ENCODE measurements around the gene SLC9A8. TPM values are rescaled to one million over a fixed set of nuclear protein-coding genes. Genes with fewer than 3 reads are reported as not detected.

Gene SLC9A8
- total RNA-seq, 1 donor from 2014 or later, result 3.1 TPM

GRCh38 chr20:49786668-49787370, 25.8 kb upstream of the SLC9A8 start:
- Histone ChIP-seq H3K4me1 (ENCODE audit: control insufficient read depth in 3 of 3, insufficient read depth in 3 of 3, low read length in 3 of 3) (no peaks in the 10 kb centered on the region), H3K36me3 (ENCODE audit: control insufficient read depth in 3 of 3, insufficient read depth in 3 of 3, low read length in 3 of 3) (no peaks in the 10 kb centered on the region), H3K9me3 (ENCODE audit: control insufficient read depth in 3 of 3, low read length in 3 of 3) (no peaks in the 10 kb centered on the region), H3K9ac (ENCODE audit: low read depth in 1 of 3, low read length in 3 of 3) (no peak overlapping the region), H3K4me3 (ENCODE audit: low read length in 3 of 3) (no peak overlapping the region), H3K27ac (ENCODE audit: low read depth, low read length) (no peak overlapping the region), H3K27me3 (ENCODE audit: control insufficient read depth in 3 of 3, insufficient read depth in 3 of 3, low read length in 3 of 3) (no peaks in the 10 kb centered on the region)

GRCh38 chr20:49787371-49788357, 25.0 kb upstream of the SLC9A8 start:
- Histone ChIP-seq H3K4me1 (ENCODE audit: control insufficient read depth in 3 of 3, insufficient read depth in 3 of 3, low read length in 3 of 3) (no peaks in the 10 kb centered on the region), H3K9me3 (ENCODE audit: control insufficient read depth in 3 of 3, low read length in 3 of 3) (no peaks in the 10 kb centered on the region), H3K36me3 (ENCODE audit: control insufficient read depth in 3 of 3, insufficient read depth in 3 of 3, low read length in 3 of 3) (no peaks in the 10 kb centered on the region), H3K27ac (ENCODE audit: low read depth, low read length) (no peak overlapping the region), H3K4me3 (ENCODE audit: low read length in 3 of 3) (no peak overlapping the region), H3K9ac (ENCODE audit: low read depth in 1 of 3, low read length in 3 of 3) (no peak overlapping the region), H3K27me3 (ENCODE audit: control insufficient read depth in 3 of 3, insufficient read depth in 3 of 3, low read length in 3 of 3) (no peaks in the 10 kb centered on the region)

GRCh38 chr20:49790077-49790798, 22.4 kb upstream of the SLC9A8 start:
- H3K27me3 ChIP-seq (ENCODE audit: control insufficient read depth in 3 of 3, insufficient read depth in 3 of 3, low read length in 3 of 3), result no peaks in the 10 kb centered on the region
- no peaks in the 10 kb centered on the region for H3K9me3 ChIP-seq (ENCODE audit: control insufficient read depth in 3 of 3, low read length in 3 of 3)
- no peak overlapping the region for H3K9ac ChIP-seq (ENCODE audit: low read depth in 1 of 3, low read length in 3 of 3)
- H3K4me1 ChIP-seq (ENCODE audit: control insufficient read depth in 3 of 3, insufficient read depth in 3 of 3, low read length in 3 of 3), result no peaks in the 10 kb centered on the region
- H3K36me3 ChIP-seq (ENCODE audit: control insufficient read depth in 3 of 3, insufficient read depth in 3 of 3, low read length in 3 of 3), result no peaks in the 10 kb centered on the region
- no peak overlapping the region for H3K4me3 ChIP-seq (ENCODE audit: low read length in 3 of 3)
- H3K27ac ChIP-seq (ENCODE audit: low read depth, low read length), result no peak overlapping the region

GRCh38 chr20:49791165-49791564, 21.5 kb upstream of the SLC9A8 start:
- Histone ChIP-seq H3K27me3 (ENCODE audit: control insufficient read depth in 3 of 3, insufficient read depth in 3 of 3, low read length in 3 of 3) (no peaks in the 10 kb centered on the region), H3K36me3 (ENCODE audit: control insufficient read depth in 3 of 3, insufficient read depth in 3 of 3, low read length in 3 of 3) (no peaks in the 10 kb centered on the region), H3K4me3 (ENCODE audit: low read length in 3 of 3) (no peak overlapping the region), H3K4me1 (ENCODE audit: control insufficient read depth in 3 of 3, insufficient read depth in 3 of 3, low read length in 3 of 3) (no peaks in the 10 kb centered on the region), H3K27ac (ENCODE audit: low read depth, low read length) (no peak overlapping the region), H3K9me3 (ENCODE audit: control insufficient read depth in 3 of 3, low read length in 3 of 3) (no peaks in the 10 kb centered on the region), H3K9ac (ENCODE audit: low read depth in 1 of 3, low read length in 3 of 3) (no peak overlapping the region)

- Histone ChIP-seq H3K9me3 (ENCODE audit: control insufficient read depth in 3 of 3, low read length in 3 of 3) (no peaks in the 10 kb centered on the region), H3K9ac (ENCODE audit: low read depth in 1 of 3, low read length in 3 of 3) (no peak overlapping the region), H3K4me3 (ENCODE audit: low read length in 3 of 3) (no peak overlapping the region), H3K27ac (ENCODE audit: low read depth, low read length) (no peak overlapping the region), H3K4me1 (ENCODE audit: control insufficient read depth in 3 of 3, insufficient read depth in 3 of 3, low read length in 3 of 3) (peaks cover 0 to 3% (median 0%) of the 10 kb centered on the region in 3 donors), H3K27me3 (ENCODE audit: control insufficient read depth in 3 of 3, insufficient read depth in 3 of 3, low read length in 3 of 3) (no peaks in the 10 kb centered on the region), H3K36me3 (ENCODE audit: control insufficient read depth in 3 of 3, insufficient read depth in 3 of 3, low read length in 3 of 3) (no peaks in the 10 kb centered on the region)
Measured at GRCh38 chr20:49792006-49792405, 20.6 kb upstream of the SLC9A8 start.

GRCh38 chr20:49792611-49793010, 20.0 kb upstream of the SLC9A8 start:
- no peaks in the 10 kb centered on the region for H3K9me3 ChIP-seq (ENCODE audit: control insufficient read depth in 3 of 3, low read length in 3 of 3)
- H3K36me3 ChIP-seq (ENCODE audit: control insufficient read depth in 3 of 3, insufficient read depth in 3 of 3, low read length in 3 of 3), result no peaks in the 10 kb centered on the region
- H3K9ac ChIP-seq (ENCODE audit: low read depth in 1 of 3, low read length in 3 of 3), result no peak overlapping the region
- no peak overlapping the region for H3K4me3 ChIP-seq (ENCODE audit: low read length in 3 of 3)
- no peak overlapping the region for H3K27ac ChIP-seq (ENCODE audit: low read depth, low read length)
- H3K4me1 ChIP-seq (ENCODE audit: control insufficient read depth in 3 of 3, insufficient read depth in 3 of 3, low read length in 3 of 3), result peaks cover 2 to 7% (median 3%) of the 10 kb centered on the region in 3 donors
- H3K27me3 ChIP-seq (ENCODE audit: control insufficient read depth in 3 of 3, insufficient read depth in 3 of 3, low read length in 3 of 3), result no peaks in the 10 kb centered on the region

- Histone ChIP-seq H3K4me1 (ENCODE audit: control insufficient read depth in 3 of 3, insufficient read depth in 3 of 3, low read length in 3 of 3) (peaks cover 3 to 8% (median 4%) of the 10 kb centered on the region in 3 donors), H3K27me3 (ENCODE audit: control insufficient read depth in 3 of 3, insufficient read depth in 3 of 3, low read length in 3 of 3) (no peaks in the 10 kb centered on the region), H3K4me3 (ENCODE audit: low read length in 3 of 3) (no peak overlapping the region), H3K27ac (ENCODE audit: low read depth, low read length) (no peak overlapping the region), H3K9me3 (ENCODE audit: control insufficient read depth in 3 of 3, low read length in 3 of 3) (no peaks in the 10 kb centered on the region), H3K36me3 (ENCODE audit: control insufficient read depth in 3 of 3, insufficient read depth in 3 of 3, low read length in 3 of 3) (no peaks in the 10 kb centered on the region), H3K9ac (ENCODE audit: low read depth in 1 of 3, low read length in 3 of 3) (no peak overlapping the region)
Measured at GRCh38 chr20:49794336-49795134, 18.1 kb upstream of the SLC9A8 start.

- H3K27me3 ChIP-seq (ENCODE audit: control insufficient read depth in 3 of 3, insufficient read depth in 3 of 3, low read length in 3 of 3), result no peaks in the 10 kb centered on the region
- H3K36me3 ChIP-seq (ENCODE audit: control insufficient read depth in 3 of 3, insufficient read depth in 3 of 3, low read length in 3 of 3), result no peaks in the 10 kb centered on the region
- no peak overlapping the region for H3K27ac ChIP-seq (ENCODE audit: low read depth, low read length)
- H3K4me3 ChIP-seq (ENCODE audit: low read length in 3 of 3), result no peak overlapping the region
- no peaks in the 10 kb centered on the region for H3K9me3 ChIP-seq (ENCODE audit: control insufficient read depth in 3 of 3, low read length in 3 of 3)
- H3K4me1 ChIP-seq (ENCODE audit: control insufficient read depth in 3 of 3, insufficient read depth in 3 of 3, low read length in 3 of 3), result peaks cover 3 to 8% (median 4%) of the 10 kb centered on the region in 3 donors
- H3K9ac ChIP-seq (ENCODE audit: low read depth in 1 of 3, low read length in 3 of 3), result no peak overlapping the region
Measured at GRCh38 chr20:49795135-49795424, 17.5 kb upstream of the SLC9A8 start.

GRCh38 chr20:49796600-49797343, 15.9 kb upstream of the SLC9A8 start:
- Histone ChIP-seq H3K27me3 (ENCODE audit: control insufficient read depth in 3 of 3, insufficient read depth in 3 of 3, low read length in 3 of 3) (no peaks in the 10 kb centered on the region), H3K9ac (ENCODE audit: low read depth in 1 of 3, low read length in 3 of 3) (no peak overlapping the region), H3K27ac (ENCODE audit: low read depth, low read length) (peak overlapping the region; percentile 72), H3K4me3 (ENCODE audit: low read length in 3 of 3) (peak overlapping the region in 1 of 3 donors; percentile 29), H3K4me1 (ENCODE audit: control insufficient read depth in 3 of 3, insufficient read depth in 3 of 3, low read length in 3 of 3) (peaks cover 3 to 8% (median 4%) of the 10 kb centered on the region in 3 donors), H3K36me3 (ENCODE audit: control insufficient read depth in 3 of 3, insufficient read depth in 3 of 3, low read length in 3 of 3) (no peaks in the 10 kb centered on the region), H3K9me3 (ENCODE audit: control insufficient read depth in 3 of 3, low read length in 3 of 3) (no peaks in the 10 kb centered on the region)
